Hematopoietic multipotent progenitor cell treated with erythropoietin and hydrocortisone succinate and interleukin-3 and kit ligand, for 6 days (in vitro differentiated cells): ENCODE data around the gene IL18.
A peak's percentile ranks its signal among the peaks of the same experiment; 100 is the strongest.
"Not testable (repeated sequence)": the region's sequence is repeated elsewhere in the genome, so short reads cannot be mapped to it uniquely, and the experiment has no call there.

ENCODE experiments used
- DNase-seq: peaks from one replicate; pipeline ENCODE4 v3.0.0-alpha.2; 2015

Gene IL18

GRCh38 chr11:112166562-112166961, 2.7 kb upstream of the IL18 start:
- DNase-seq = no peak

GRCh38 chr11:112165049-112165448, 1.2 kb upstream of the IL18 start:
- DNase-seq = no peak

GRCh38 chr11:112162761-112163546, 940 bp downstream of the IL18 start:
- DNase-seq = no peak

- not testable (repeated sequence) for DNase-seq
These were observed 1.7 kb downstream of the IL18 start for GRCh38 chr11:112162200-112162599.

- no peak for DNase-seq
These were observed 2.9 kb downstream of the IL18 start for GRCh38 chr11:112161012-112161411.

GRCh38 chr11:112160091-112160848, 3.6 kb downstream of the IL18 start:
- no peak for DNase-seq

- peak; percentile 31 for DNase-seq
These were observed 4.5 kb downstream of the IL18 start for GRCh38 chr11:112159098-112160065.

GRCh38 chr11:112156956-112157766, 6.7 kb downstream of the IL18 start:
- peak; percentile 31 for DNase-seq

- DNase-seq = peak; percentile 66
These were observed 7.5 kb downstream of the IL18 start for GRCh38 chr11:112156153-112156955.

- DNase-seq = no peak
These were observed 13.4 kb downstream of the IL18 start for GRCh38 chr11:112150517-112150916.

GRCh38 chr11:112143597-112143996, 20.3 kb downstream of the IL18 start:
- no peak for DNase-seq

- DNase-seq = no peak
These were observed 29.4 kb downstream of the IL18 start for GRCh38 chr11:112134473-112134872.

GRCh38 chr11:112132737-112133136, 31.2 kb downstream of the IL18 start:
- DNase-seq = no peak

GRCh38 chr11:112129656-112130055, 34.2 kb downstream of the IL18 start:
- DNase-seq = peak; percentile 43

GRCh38 chr11:112128483-112129121, 35.3 kb downstream of the IL18 start:
- peak; percentile 21 for DNase-seq

- DNase-seq = no peak
These were observed 36.8 kb downstream of the IL18 start for GRCh38 chr11:112127056-112127455.

GRCh38 chr11:112123129-112123528, 40.8 kb downstream of the IL18 start:
- no peak for DNase-seq

GRCh38 chr11:112121981-112122615, 41.8 kb downstream of the IL18 start:
- DNase-seq = no peak

GRCh38 chr11:112118176-112118575, 45.7 kb downstream of the IL18 start:
- DNase-seq = no peak

GRCh38 chr11:112115386-112115785, 48.5 kb downstream of the IL18 start:
- DNase-seq = no peak
